Calu3 (cell line): Measurements from ENCODE around the gene POLR1H. TPM values are rescaled to one million over a fixed set of nuclear protein-coding genes. Genes with fewer than 3 reads are reported as not detected.

Source experiments
- BruUV-seq: library from RNA; stranded (reverse); fragments of 400-500 nt; replicated peaks from 2 replicates; lab custom pipeline; 2021; lab: Mats Ljungman, UMichigan
- CTCF ChIA-PET: fragments of 300-600 bp; sonication (Branson Sonifier 250); formaldehyde crosslinking; loops from one replicate; lab custom pipeline; 2022; ENCODE audit warnings: antibody characterized with exemption; lab: Charles Lee
- DNase-seq: peaks from one replicate; pipeline ENCODE4 v3.0.0; 2022
- H3K27ac Mint-ChIP-seq: one replicate; pipeline ENCODE4 v1.8.0; 2022; ENCODE audit warnings: mixed read lengths; ENCODE audit not compliant: unreplicated experiment
- H3K27me3 Mint-ChIP-seq: one replicate; pipeline ENCODE4 v1.8.0; 2022; ENCODE audit warnings: mixed read lengths; ENCODE audit not compliant: unreplicated experiment
- H3K36me3 Mint-ChIP-seq: one replicate; pipeline ENCODE4 v1.8.0; 2022; ENCODE audit warnings: mild to moderate bottlenecking, moderate library complexity, mixed read lengths; ENCODE audit not compliant: insufficient read depth, unreplicated experiment
- H3K4me1 Mint-ChIP-seq: one replicate; pipeline ENCODE4 v1.8.0; 2022; ENCODE audit warnings: mild to moderate bottlenecking, low read depth, mixed read lengths; ENCODE audit not compliant: unreplicated experiment
- H3K4me3 Mint-ChIP-seq: one replicate; pipeline ENCODE4 v1.8.0; 2022; ENCODE audit warnings: mild to moderate bottlenecking, low read depth, moderate library complexity, mixed read lengths; ENCODE audit not compliant: unreplicated experiment
- H3K9me3 Mint-ChIP-seq: one replicate; pipeline ENCODE4 v1.8.0; 2022; ENCODE audit warnings: low read depth, mixed read lengths; ENCODE audit not compliant: unreplicated experiment
- CTCF ChIP-seq: fragments of 200-600 bp; IDR thresholded peaks from one replicate; pipeline ENCODE4 v1.8.0; 2022; ENCODE audit warnings: antibody characterized with exemption; ENCODE audit not compliant: unreplicated experiment
- intact Hi-C: fragments of 100-400 bp; cut with micrococcal nuclease; formaldehyde crosslinking; loops from one replicate; pipeline ENCODE4 v1.10.0; 2022; ENCODE audit not compliant: unreplicated experiment
- total RNA-seq: library from RNA; stranded (reverse); gene quantifications from 2 replicates; pipeline ENCODE4 v1.2.3, GENCODE V29; 2022

The POLR1H gene
- total RNA-seq, 1 experiment from 2014 or later = 25.2 TPM

GRCh38 chr6:30112402-30112994 is 51.4 kb downstream of the POLR1H start:
- TSS peak; percentile 80 for BruUV-seq
- intact Hi-C loops = no loop called here
- Mint-ChIP-seq H3K4me3 (peak overlapping the region; percentile 70), H3K4me1 (peaks cover 34% of the 10 kb centered on the region), H3K36me3 (peaks cover 63% of the 10 kb centered on the region), H3K27ac (peak overlapping the region; percentile 73), H3K27me3 (no peaks in the 10 kb centered on the region), H3K9me3 (no peaks in the 10 kb centered on the region)
- CTCF ChIA-PET = interaction anchor here (0.7 to 5.1 kb wide), 8 partner anchors 9 to 287 kb away, joined by 3 to 31 read pairs (median 4); partner anchors contain the start of gene HLA-A
- TF ChIP-seq CTCF = no peak
- peak; percentile 41 for DNase-seq

- peaks cover 27% of the 10 kb centered on the region for H3K4me1 Mint-ChIP-seq
- H3K27ac Mint-ChIP-seq = peak within 1 kb of the TSS; percentile 73
- no peaks in the 10 kb centered on the region for H3K27me3 Mint-ChIP-seq
- CTCF ChIA-PET = interaction anchor here (0.7 to 5.1 kb wide), 6 partner anchors 9 to 286 kb away, joined by 3 to 31 read pairs (median 5); no protein-coding TSS in a partner anchor
- H3K4me3 Mint-ChIP-seq = peak within 1 kb of the TSS; percentile 70
- no peaks in the 10 kb centered on the region for H3K9me3 Mint-ChIP-seq
- no TSS peak for BruUV-seq
- peak; percentile 77 for DNase-seq
- no peak for TF ChIP-seq CTCF
- intact Hi-C loops = loop anchor here (1.0 kb wide), 2 partner anchors 10 to 18 kb away; no protein-coding TSS in a partner anchor
- H3K36me3 Mint-ChIP-seq = peaks cover 56% of the 10 kb centered on the region
Measured at GRCh38 chr6:30113003-30113759, 52.1 kb downstream of the POLR1H start, which contains the start of gene TRIM31. TSS of gene TRIM31 (minus strand) at chr6:30113090. CDS start at chr6:30112805, 285 bp downstream.

GRCh38 chr6:30113841-30114240 is 52.8 kb downstream of the POLR1H start:
- intact Hi-C loops = loop anchor here (1.0 kb wide), 2 partner anchors 11 to 17 kb away; no protein-coding TSS in a partner anchor
- DNase-seq = no peak
- no TSS peak for BruUV-seq
- Mint-ChIP-seq H3K27ac (peak overlapping the region; percentile 73), H3K4me3 (peak overlapping the region; percentile 70), H3K4me1 (peaks cover 25% of the 10 kb centered on the region), H3K36me3 (peaks cover 50% of the 10 kb centered on the region), H3K27me3 (no peaks in the 10 kb centered on the region), H3K9me3 (no peaks in the 10 kb centered on the region)
- CTCF ChIA-PET = interaction anchor here (1.8 to 5.1 kb wide), 2 partner anchors 9 to 16 kb away, joined by 7 to 31 read pairs; no protein-coding TSS in a partner anchor
- TF ChIP-seq CTCF = no peak

Other genes starting within 250 kb of the POLR1H start
- gene HLA-G, start 233.4 kb upstream of the POLR1H start, total RNA-seq = 0.45 and 1.5 TPM in 2 replicates
- gene HLA-A, start 118.7 kb upstream of the POLR1H start, total RNA-seq = 451 and 963 TPM in 2 replicates
- 72.8 and 75.2 TPM in 2 replicates for gene PPP1R11, start 5.9 kb downstream of the POLR1H start, total RNA-seq
- gene RNF39, start 14.5 kb downstream of the POLR1H start, total RNA-seq = 1.3 and 1.4 TPM in 2 replicates
- 161 and 181 TPM in 2 replicates for gene TRIM31, start 51.8 kb downstream of the POLR1H start, total RNA-seq
- 0.29 TPM in 1 of 2 replicates, not detected in the other for gene TRIM40, start 74.9 kb downstream of the POLR1H start, total RNA-seq
- gene TRIM10, start 99.9 kb downstream of the POLR1H start, total RNA-seq = 1.8 and 2.7 TPM in 2 replicates
- 11.8 and 13.5 TPM in 2 replicates for gene TRIM15, start 102.3 kb downstream of the POLR1H start, total RNA-seq
- gene TRIM26, start 152.1 kb downstream of the POLR1H start, total RNA-seq = 89.9 and 118 TPM in 2 replicates